Activated naive CD8-positive, alpha-beta T cell (primary cell): Measurements from ENCODE around the gene MARK3.

Experiments used
- H3K27ac Mint-ChIP-seq: one replicate; pipeline ENCODE4 v1.8.0; 2021; ENCODE audit warnings: mixed read lengths
- H3K27me3 Mint-ChIP-seq: one replicate; pipeline ENCODE4 v1.8.0; 2021; ENCODE audit warnings: mixed read lengths
- H3K36me3 Mint-ChIP-seq: one replicate; pipeline ENCODE4 v1.8.0; 2021; ENCODE audit warnings: mixed read lengths
- H3K4me1 Mint-ChIP-seq: one replicate; pipeline ENCODE4 v1.8.0; 2021; ENCODE audit warnings: low read depth, mixed read lengths
- H3K4me3 Mint-ChIP-seq: one replicate; pipeline ENCODE4 v1.8.0; 2021; ENCODE audit warnings: mild to moderate bottlenecking, mixed read lengths
- H3K9me3 Mint-ChIP-seq: one replicate; pipeline ENCODE4 v1.8.0; 2021; ENCODE audit warnings: low read depth, mixed read lengths

Gene MARK3

GRCh38 chr14:103538291-103539055, 153.3 kb downstream of the MARK3 start:
- Mint-ChIP-seq H3K9me3 (no peaks in the 10 kb centered on the region), H3K27ac (no peak overlapping the region), H3K4me1 (peaks cover 2% of the 10 kb centered on the region), H3K36me3 (no peaks in the 10 kb centered on the region), H3K27me3 (no peaks in the 10 kb centered on the region), H3K4me3 (no peak overlapping the region)

GRCh38 chr14:103539056-103539825, 154.0 kb downstream of the MARK3 start:
- Mint-ChIP-seq H3K4me3 (no peak overlapping the region), H3K27me3 (no peaks in the 10 kb centered on the region), H3K9me3 (no peaks in the 10 kb centered on the region), H3K4me1 (peaks cover 2% of the 10 kb centered on the region), H3K36me3 (no peaks in the 10 kb centered on the region), H3K27ac (peak overlapping the region; percentile 54)

- Mint-ChIP-seq H3K27ac (no peak overlapping the region), H3K4me3 (no peak overlapping the region), H3K27me3 (no peaks in the 10 kb centered on the region), H3K9me3 (no peaks in the 10 kb centered on the region), H3K36me3 (no peaks in the 10 kb centered on the region), H3K4me1 (peaks cover 2% of the 10 kb centered on the region)
Observed at GRCh38 chr14:103540821-103541708, 155.8 kb downstream of the MARK3 start.

GRCh38 chr14:103541709-103542604, 156.7 kb downstream of the MARK3 start:
- Mint-ChIP-seq H3K4me1 (peaks cover 2% of the 10 kb centered on the region), H3K4me3 (no peak overlapping the region), H3K36me3 (no peaks in the 10 kb centered on the region), H3K27me3 (no peaks in the 10 kb centered on the region), H3K9me3 (no peaks in the 10 kb centered on the region), H3K27ac (no peak overlapping the region)

- Mint-ChIP-seq H3K27ac (no peak overlapping the region), H3K4me1 (peaks cover 2% of the 10 kb centered on the region), H3K4me3 (no peak overlapping the region), H3K27me3 (no peaks in the 10 kb centered on the region), H3K9me3 (no peaks in the 10 kb centered on the region), H3K36me3 (no peaks in the 10 kb centered on the region)
Observed at GRCh38 chr14:103542605-103543088, 157.4 kb downstream of the MARK3 start.

- H3K27ac Mint-ChIP-seq, result no peak overlapping the region
- no peaks in the 10 kb centered on the region for H3K36me3 Mint-ChIP-seq
- H3K27me3 Mint-ChIP-seq, result no peaks in the 10 kb centered on the region
- peaks cover 2% of the 10 kb centered on the region for H3K4me1 Mint-ChIP-seq
- H3K9me3 Mint-ChIP-seq, result no peaks in the 10 kb centered on the region
- H3K4me3 Mint-ChIP-seq, result no peak overlapping the region
Observed at GRCh38 chr14:103543140-103543539, 157.9 kb downstream of the MARK3 start.

GRCh38 chr14:103543721-103544387, 158.6 kb downstream of the MARK3 start:
- Mint-ChIP-seq H3K4me1 (peaks cover 2% of the 10 kb centered on the region), H3K4me3 (no peak overlapping the region), H3K9me3 (no peaks in the 10 kb centered on the region), H3K27ac (no peak overlapping the region), H3K36me3 (no peaks in the 10 kb centered on the region), H3K27me3 (no peaks in the 10 kb centered on the region)

- Mint-ChIP-seq H3K4me1 (no peaks in the 10 kb centered on the region), H3K27me3 (no peaks in the 10 kb centered on the region), H3K27ac (no peak overlapping the region), H3K4me3 (no peak overlapping the region), H3K36me3 (no peaks in the 10 kb centered on the region), H3K9me3 (no peaks in the 10 kb centered on the region)
Observed at GRCh38 chr14:103544388-103545218, 159.4 kb downstream of the MARK3 start.

- no peaks in the 10 kb centered on the region for H3K4me1 Mint-ChIP-seq
- no peaks in the 10 kb centered on the region for H3K9me3 Mint-ChIP-seq
- H3K27me3 Mint-ChIP-seq, result no peaks in the 10 kb centered on the region
- H3K4me3 Mint-ChIP-seq, result no peak overlapping the region
- no peaks in the 10 kb centered on the region for H3K36me3 Mint-ChIP-seq
- no peak overlapping the region for H3K27ac Mint-ChIP-seq
Observed at GRCh38 chr14:103545219-103545914, 160.2 kb downstream of the MARK3 start.

GRCh38 chr14:103545915-103546651, 160.9 kb downstream of the MARK3 start:
- Mint-ChIP-seq H3K27me3 (no peaks in the 10 kb centered on the region), H3K4me1 (no peaks in the 10 kb centered on the region), H3K27ac (no peak overlapping the region), H3K9me3 (no peaks in the 10 kb centered on the region), H3K4me3 (no peak overlapping the region), H3K36me3 (no peaks in the 10 kb centered on the region)

- Mint-ChIP-seq H3K9me3 (no peaks in the 10 kb centered on the region), H3K4me1 (peaks cover 1% of the 10 kb centered on the region), H3K4me3 (no peak overlapping the region), H3K27me3 (no peaks in the 10 kb centered on the region), H3K36me3 (no peaks in the 10 kb centered on the region), H3K27ac (no peak overlapping the region)
Observed at GRCh38 chr14:103546652-103547454, 161.6 kb downstream of the MARK3 start.
